ENCODE results near the gene SKAP1.
"Not testable (repeated sequence)": the region's sequence is repeated elsewhere in the genome, so short reads cannot be mapped to it uniquely, and the experiment has no call there.

SKAP1 gene

DNA sequence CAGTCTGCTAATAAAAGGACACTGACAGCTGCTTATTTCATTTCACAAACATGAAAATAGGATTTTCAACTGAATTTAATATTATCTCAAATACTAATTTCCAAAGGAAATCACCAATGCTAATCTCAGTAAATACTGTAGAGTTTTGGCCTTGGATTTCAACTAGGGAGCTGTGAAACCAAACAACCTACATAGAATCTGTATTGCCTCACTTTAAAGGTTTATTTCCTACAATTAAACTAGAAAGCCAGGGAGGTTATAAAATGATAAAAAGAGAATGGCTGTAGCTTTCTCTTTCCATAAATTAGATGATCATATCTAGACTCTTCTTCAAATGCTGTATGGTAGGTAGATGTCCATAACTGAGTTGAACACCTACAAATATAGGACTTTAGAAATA, 82.8 kb downstream of the SKAP1 start:
- TF ChIP-seq, protein P1, sequence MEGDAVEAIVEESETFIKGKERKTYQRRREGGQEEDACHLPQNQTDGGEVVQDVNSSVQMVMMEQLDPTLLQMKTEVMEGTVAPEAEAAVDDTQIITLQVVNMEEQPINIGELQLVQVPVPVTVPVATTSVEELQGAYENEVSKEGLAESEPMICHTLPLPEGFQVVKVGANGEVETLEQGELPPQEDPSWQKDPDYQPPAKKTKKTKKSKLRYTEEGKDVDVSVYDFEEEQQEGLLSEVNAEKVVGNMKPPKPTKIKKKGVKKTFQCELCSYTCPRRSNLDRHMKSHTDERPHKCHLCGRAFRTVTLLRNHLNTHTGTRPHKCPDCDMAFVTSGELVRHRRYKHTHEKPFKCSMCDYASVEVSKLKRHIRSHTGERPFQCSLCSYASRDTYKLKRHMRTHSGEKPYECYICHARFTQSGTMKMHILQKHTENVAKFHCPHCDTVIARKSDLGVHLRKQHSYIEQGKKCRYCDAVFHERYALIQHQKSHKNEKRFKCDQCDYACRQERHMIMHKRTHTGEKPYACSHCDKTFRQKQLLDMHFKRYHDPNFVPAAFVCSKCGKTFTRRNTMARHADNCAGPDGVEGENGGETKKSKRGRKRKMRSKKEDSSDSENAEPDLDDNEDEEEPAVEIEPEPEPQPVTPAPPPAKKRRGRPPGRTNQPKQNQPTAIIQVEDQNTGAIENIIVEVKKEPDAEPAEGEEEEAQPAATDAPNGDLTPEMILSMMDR (conservative IDR thresholded peaks at IDR 0.05), result no peak
- no peak overlapping the region for H3K27ac ChIP-seq

- no peak overlapping the region for H3K27ac ChIP-seq
- TF ChIP-seq, protein P1 (conservative IDR thresholded peaks at IDR 0.05), result no peak
These were observed 85.8 kb downstream of the SKAP1 start for GRCh38 chr17:48344251-48344650.

DNA sequence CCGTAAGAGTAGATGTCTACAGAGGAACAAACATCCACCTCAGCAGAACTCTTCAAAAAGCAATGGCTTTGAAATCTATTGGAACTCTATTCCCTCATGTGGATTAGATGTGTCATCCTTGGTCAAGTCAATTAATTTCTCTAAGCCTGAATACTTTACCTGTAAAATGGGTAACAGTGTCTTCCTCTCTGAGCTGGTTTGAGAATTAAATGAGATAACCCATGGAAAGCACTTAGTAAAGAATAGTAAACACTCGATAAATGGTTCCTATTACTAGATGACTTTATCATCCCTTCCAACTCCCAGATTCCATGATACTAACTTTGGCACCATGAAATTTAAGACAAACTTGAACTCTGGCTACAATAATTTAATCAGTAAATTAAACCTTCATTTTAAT, 89.1 kb downstream of the SKAP1 start:
- H3K27ac ChIP-seq, result no peak overlapping the region
- TF ChIP-seq, protein P1 (conservative IDR thresholded peaks at IDR 0.05), result no peak

- H3K27ac ChIP-seq, result no peak overlapping the region
- TF ChIP-seq, protein P1 (conservative IDR thresholded peaks at IDR 0.05), result no peak
These were observed 91.3 kb downstream of the SKAP1 start for GRCh38 chr17:48338720-48339119.

- not testable (repeated sequence) for H3K27ac ChIP-seq
These were observed 92.1 kb downstream of the SKAP1 start for GRCh38 chr17:48337903-48338302.

DNA sequence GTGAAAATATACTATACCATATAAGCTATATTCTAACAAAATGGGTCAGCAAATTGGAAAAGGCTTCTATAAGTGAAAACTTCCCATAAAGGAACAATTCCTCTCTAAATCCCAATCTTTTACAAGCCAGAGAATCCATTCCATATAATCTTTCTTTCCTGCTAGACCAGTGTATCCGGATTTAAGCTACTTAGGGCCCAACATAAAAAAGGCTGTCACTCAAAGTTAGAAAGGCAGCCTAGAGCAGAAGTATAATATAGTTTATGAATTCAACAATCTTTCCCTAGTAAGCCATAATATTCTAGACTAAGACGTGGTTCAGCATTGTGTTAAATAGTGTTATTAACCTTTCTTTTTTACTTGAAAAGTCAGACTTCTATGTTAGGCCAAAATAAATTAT, 93.0 kb downstream of the SKAP1 start:
- TF ChIP-seq, protein P1 (conservative IDR thresholded peaks at IDR 0.05), result no peak

GRCh38 chr17:48335858-48336500, 94.0 kb downstream of the SKAP1 start:
- H3K27ac ChIP-seq, result no peak overlapping the region
- TF ChIP-seq, protein P1 (conservative IDR thresholded peaks at IDR 0.05), result peak; percentile 89

More for the DNA sequence above, 93.0 kb downstream of the SKAP1 start:
- H3K27ac ChIP-seq, result no peak overlapping the region

DNA sequence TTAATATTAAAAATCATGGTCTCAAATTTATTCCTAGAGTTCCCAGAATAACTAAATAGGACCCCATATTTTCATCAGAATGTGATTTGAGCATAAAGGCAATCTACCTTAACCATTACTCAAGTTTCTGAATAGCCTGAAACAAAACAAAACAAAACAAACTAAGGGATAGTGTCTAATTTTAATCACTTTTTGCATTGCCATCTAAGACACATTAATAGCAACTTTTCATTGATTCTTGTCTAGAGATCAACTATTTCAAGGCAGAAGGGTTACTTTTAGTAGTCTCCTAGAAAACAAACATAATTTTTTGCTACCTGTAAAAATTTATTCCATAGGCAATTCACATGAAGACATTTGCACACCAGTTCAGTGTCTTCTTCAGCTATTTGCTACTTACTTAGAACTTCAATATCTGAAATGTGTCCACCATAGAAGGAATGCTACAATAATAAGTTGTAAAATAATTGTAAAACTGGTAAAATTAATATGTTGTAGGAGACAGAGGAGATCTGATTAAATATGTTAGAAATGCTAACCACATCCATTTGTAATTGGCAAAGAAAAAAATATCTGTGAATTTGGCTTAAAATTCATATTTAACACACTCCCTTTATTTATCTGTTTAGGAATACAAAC, 94.7 kb downstream of the SKAP1 start:
- TF ChIP-seq, protein P1 (conservative IDR thresholded peaks at IDR 0.05), result no peak
- H3K27ac ChIP-seq, result no peak overlapping the region

Measured in VCaP (cell line).